GM12878 (cell line): ENCODE measurements around the gene PAQR8. TPM values are rescaled to one million over a fixed set of nuclear protein-coding genes. Genes with fewer than 3 reads are reported as not detected.

Source experiments
- ATAC-seq: fragments of 200-7000 bp; cut with Tn5 transposase; 3 replicates; pipeline ENCODE4 v1.9.1; 2020; ENCODE audit warnings: mild to moderate bottlenecking, moderate library complexity
- BruUV-seq: library from RNA; stranded (reverse); fragments of 400-500 nt; replicated peaks from 2 replicates; lab custom pipeline; 2021; lab: Mats Ljungman, UMichigan
- CTCF ChIA-PET: fragments of 300-600 bp; sonication (Branson Sonifier 250); formaldehyde crosslinking; extraction: SDS; loops from one replicate; lab custom pipeline; 2021; ENCODE audit warnings: inconsistent platforms; lab: Yijun Ruan, JAX
- POLR2A ChIA-PET: fragments of 350-600 bp; formaldehyde crosslinking; extraction: SDS; loops from one replicate; lab custom pipeline; 2021; ENCODE audit warnings: inconsistent platforms; lab: Charles Lee
- RAD21 ChIA-PET: fragments of 300-600 bp; sonication (Branson Sonifier 250); formaldehyde crosslinking; loops from one replicate; lab custom pipeline; 2023; ENCODE audit warnings: antibody characterized with exemption; ENCODE audit not compliant: unreplicated experiment; lab: Charles Lee
- SMC1A ChIA-PET: fragments of 300-600 bp; sonication (Branson Sonifier 250); formaldehyde crosslinking; loops from one replicate; lab custom pipeline; 2023; ENCODE audit not compliant: unreplicated experiment, uncharacterized antibody; lab: Charles Lee
- DNase-seq: peaks from one replicate; pipeline ENCODE4 v3.0.0-alpha.2; 2011; ENCODE audit warnings: low read depth, low spot score
- FAIRE-seq: peaks from 3 replicates; lab custom pipeline; 2011; peaks lifted over from hg19 to GRCh38; lab: Jason Lieb, UNC
- H2AFZ ChIP-seq: 2 replicates; pipeline ENCODE4 v1.6.0; 2011; ENCODE audit warnings: low read depth, low read length, control low read depth; ENCODE audit not compliant: control insufficient read depth
- H3K27ac ChIP-seq: 2 replicates; pipeline ENCODE4 v1.5.1; 2011; ENCODE audit warnings: control low read depth; ENCODE audit not compliant: control insufficient read depth, insufficient read depth
- H3K27me3 ChIP-seq, 2 experiments: replicated peaks in 1 of 2; 2 replicates each; pipeline versions ENCODE4 v1.6.0 to v1.6.1; 2011; ENCODE audit warnings: low read length in 1 of 2; ENCODE audit not compliant: control insufficient read depth in 2 of 2, insufficient read depth in 2 of 2
- H3K36me3 ChIP-seq, 2 experiments: 2 replicates each; pipeline ENCODE4 v1.5.1; 2011; ENCODE audit warnings: low read length in 1 of 2; ENCODE audit not compliant: control insufficient read depth in 2 of 2, insufficient read depth in 2 of 2
- H3K4me1 ChIP-seq: 2 replicates; pipeline ENCODE4 v1.6.1; 2011; ENCODE audit warnings: mild to moderate bottlenecking, low read length, moderate library complexity, mixed read lengths; ENCODE audit not compliant: control insufficient read depth, insufficient read depth
- H3K4me2 ChIP-seq: 2 replicates; pipeline ENCODE4 v1.6.0; 2011; ENCODE audit warnings: control low read depth; ENCODE audit not compliant: control insufficient read depth, insufficient read depth
- H3K4me3 ChIP-seq: fragments of 200-600 bp; sonication (generic); 2 replicates; pipeline ENCODE4 v1.5.1; 2016
- H3K79me2 ChIP-seq: 2 replicates; pipeline ENCODE4 v1.6.0; 2011; ENCODE audit warnings: low read length; ENCODE audit not compliant: control insufficient read depth, insufficient read depth
- H3K9ac ChIP-seq: 2 replicates; pipeline ENCODE4 v1.8.0; 2011; ENCODE audit warnings: low read length, control low read depth, mixed read lengths; ENCODE audit not compliant: control insufficient read depth, insufficient read depth
- H3K9me3 ChIP-seq: replicated peaks from 3 replicates; pipeline ENCODE4 v1.5.1; 2011; ENCODE audit warnings: mild to moderate bottlenecking, low read length; ENCODE audit not compliant: control insufficient read depth, insufficient read depth
- H4K20me1 ChIP-seq: 2 replicates; pipeline ENCODE4 v1.6.0; 2011; ENCODE audit not compliant: control insufficient read depth, insufficient read depth
- BCL11A ChIP-seq: IDR thresholded peaks from 2 replicates; pipeline ENCODE4 v1.6.1; 2011; ENCODE audit warnings: low read depth, low read length
- BHLHE40 ChIP-seq, 2 experiments: fragments of 450-650 bp in 1 of 2; IDR thresholded peaks; 2 replicates each; pipeline ENCODE4 v1.6.1; 2011 to 2017; ENCODE audit warnings: low read depth in 2 of 2, borderline replicate concordance in 1 of 2, improper control_type of control experiment in 1 of 2, low read length in 1 of 2, mild to moderate bottlenecking in 1 of 2
- BRCA1 ChIP-seq: IDR thresholded peaks from 2 replicates; pipeline ENCODE4 v1.6.1; 2011; ENCODE audit warnings: low read depth, low read length, improper control_type of control experiment
- CHD2 ChIP-seq: IDR thresholded peaks from 2 replicates; pipeline ENCODE4 v1.6.1; 2011; ENCODE audit warnings: low read depth, low read length, improper control_type of control experiment, borderline replicate concordance
- DPF2 ChIP-seq: fragments of 450-650 bp; IDR thresholded peaks from 2 replicates; pipeline ENCODE4 v1.6.1; 2017; ENCODE audit warnings: mild to moderate bottlenecking
- EGR1 ChIP-seq, 2 experiments: IDR thresholded peaks; 1 replicate in 1 of 2; 2 replicates in 1 of 2; pipeline ENCODE4 v1.6.1; 2011 to 2012; ENCODE audit warnings: low read depth in 2 of 2, low read length in 2 of 2, borderline replicate concordance in 1 of 2, mild to moderate bottlenecking in 1 of 2, moderate library complexity in 1 of 2
- FOXM1 ChIP-seq: IDR thresholded peaks from 2 replicates; pipeline ENCODE4 v1.6.1; 2012; ENCODE audit warnings: low read depth, mild to moderate bottlenecking, inconsistent platforms, low read length, moderate library complexity
- HCFC1 ChIP-seq: fragments of 150-350 bp; IDR thresholded peaks from 2 replicates; pipeline ENCODE4 v1.6.1; 2014; ENCODE audit warnings: low read length
- LARP7 ChIP-seq: fragments of 450-650 bp; IDR thresholded peaks from 2 replicates; pipeline ENCODE4 v1.6.1; 2017; ENCODE audit warnings: mild to moderate bottlenecking
- MEF2B ChIP-seq: fragments of 450-650 bp; IDR thresholded peaks from 2 replicates; pipeline ENCODE4 v1.6.1; 2018; ENCODE audit warnings: mild to moderate bottlenecking, moderate library complexity; ENCODE audit not compliant: partially characterized antibody, poor library complexity, severe bottlenecking
- MTA2 ChIP-seq: fragments of 450-650 bp; IDR thresholded peaks from 2 replicates; pipeline ENCODE4 v1.6.1; 2016; ENCODE audit warnings: low read depth, mild to moderate bottlenecking, moderate library complexity
- RBBP5 ChIP-seq: fragments of 200-600 bp; sonication (generic); conservative IDR thresholded peaks from 2 replicates; pipeline ENCODE4 v1.6.1; 2016
- RFX5 ChIP-seq: IDR thresholded peaks from 2 replicates; pipeline ENCODE4 v1.6.1; 2011; ENCODE audit warnings: low read depth, low read length, improper control_type of control experiment
- SIN3A ChIP-seq: IDR thresholded peaks from 2 replicates; pipeline ENCODE4 v1.6.1; 2012; ENCODE audit warnings: low read depth, low read length, improper control_type of control experiment
- SP1 ChIP-seq: IDR thresholded peaks from one replicate; pipeline ENCODE4 v1.6.1; 2011; ENCODE audit warnings: low read depth, low read length
- SUPT20H ChIP-seq: IDR thresholded peaks from 2 replicates; pipeline ENCODE4 v1.6.1; 2011; ENCODE audit warnings: low read depth, mild to moderate bottlenecking, low read length, moderate library complexity, borderline replicate concordance; ENCODE audit not compliant: control insufficient read depth
- ZBTB40 ChIP-seq: fragments of 450-650 bp; IDR thresholded peaks from 2 replicates; pipeline ENCODE4 v1.6.1; 2016; ENCODE audit warnings: mild to moderate bottlenecking, moderate library complexity, borderline replicate concordance
- ZNF384 ChIP-seq: IDR thresholded peaks from 2 replicates; pipeline ENCODE4 v1.6.1; 2012; ENCODE audit warnings: low read depth, mild to moderate bottlenecking, low read length, improper control_type of control experiment, borderline replicate concordance
- WGBS: methylation state at CpG from one replicate; pipeline ENCODE4 v1.1.6; 2016; ENCODE audit warnings: low lambda C conversion rate; ENCODE audit not compliant: insufficient replicate concordance, insufficient coverage; ENCODE audit errors: missing lambda C conversion rate; 5-methylcytosine and 5-hydroxymethylcytosine counted together
- in situ Hi-C: fragments of 300-500 bp; cut with MboI; formaldehyde crosslinking; loops from 9 replicates; pipeline ENCODE4 v1.14.3; 2018; ENCODE audit warnings: mixed read lengths
- intact Hi-C: fragments of 100-400 bp; cut with micrococcal nuclease; formaldehyde crosslinking; loops from one replicate; pipeline ENCODE4 v1.14.2; 2022; ENCODE audit not compliant: unreplicated experiment
- polyA plus RNA-seq, 11 experiments: library from polyadenylated mRNA; depleted of rRNA in 4 of 11; unstranded in 6 of 11; stranded (reverse) in 5 of 11; fragments of >200 nt; fragmentation: Nextera tagmentation in 4 of 11; fragmentation: Illumina TruSeq in 1 of 11; extraction: Ambion mirVana in 4 of 11; extraction: Trizol in 1 of 11; gene quantifications; 1 replicate in 1 of 11; 2 replicates in 10 of 11; pipeline versions ENCODE4 v1.2.1 to v1.2.3, GENCODE V29; 2011 to 2016; ENCODE audit warnings: inconsistent platforms in 2 of 11, missing spikeins in 2 of 11, low read depth in 1 of 11
- total RNA-seq, 4 experiments: library from RNA; depleted of rRNA in 3 of 4; stranded (reverse); fragments of >200 nt in 3 of 4; fragmentation: Illumina TruSeq in 1 of 4; extraction: Trizol in 1 of 4; gene quantifications; 2 replicates each; pipeline versions ENCODE4 v1.2.1 to v1.2.3, GENCODE V29; 2013 to 2021
- TF ChIP-seq, protein P1 (sequence below): IDR thresholded peaks from 2 replicates; pipeline ENCODE4 v1.6.1; 2012; ENCODE audit warnings: low read depth, low read length, improper control_type of control experiment

PAQR8 gene
- total and polyA plus RNA-seq, 10 of the 15 experiments (the other 5 are each of a cell fraction or from before 2014, with no cell fraction given) = 3.9 to 22.4 (median 14.6) TPM

DNA sequence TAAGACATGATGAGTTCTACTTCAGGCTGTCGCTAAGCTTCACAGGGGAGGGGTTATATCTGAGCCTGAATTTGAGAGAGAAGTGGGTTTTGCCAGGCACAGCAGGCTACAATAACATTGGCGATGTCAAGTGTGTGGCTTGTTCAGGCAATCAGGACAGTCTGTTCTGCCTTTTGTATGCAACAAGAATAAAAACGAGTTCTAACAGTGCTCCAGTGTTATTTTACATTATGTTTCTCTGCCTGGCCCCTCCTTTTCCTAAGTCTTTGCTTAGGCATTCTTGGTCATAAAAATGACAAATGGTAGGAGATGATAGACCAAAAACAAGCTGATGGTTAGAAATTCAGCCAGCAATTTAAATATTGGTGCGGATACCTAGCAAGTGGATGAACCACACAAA, 26.8 kb downstream of the PAQR8 start (continued):
- no peak for TF ChIP-seq FOXM1
- no peak for TF ChIP-seq BCL11A
- no peak for TF ChIP-seq HCFC1
- TF ChIP-seq, protein P1, sequence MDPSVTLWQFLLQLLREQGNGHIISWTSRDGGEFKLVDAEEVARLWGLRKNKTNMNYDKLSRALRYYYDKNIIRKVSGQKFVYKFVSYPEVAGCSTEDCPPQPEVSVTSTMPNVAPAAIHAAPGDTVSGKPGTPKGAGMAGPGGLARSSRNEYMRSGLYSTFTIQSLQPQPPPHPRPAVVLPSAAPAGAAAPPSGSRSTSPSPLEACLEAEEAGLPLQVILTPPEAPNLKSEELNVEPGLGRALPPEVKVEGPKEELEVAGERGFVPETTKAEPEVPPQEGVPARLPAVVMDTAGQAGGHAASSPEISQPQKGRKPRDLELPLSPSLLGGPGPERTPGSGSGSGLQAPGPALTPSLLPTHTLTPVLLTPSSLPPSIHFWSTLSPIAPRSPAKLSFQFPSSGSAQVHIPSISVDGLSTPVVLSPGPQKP = no peak

DNA sequence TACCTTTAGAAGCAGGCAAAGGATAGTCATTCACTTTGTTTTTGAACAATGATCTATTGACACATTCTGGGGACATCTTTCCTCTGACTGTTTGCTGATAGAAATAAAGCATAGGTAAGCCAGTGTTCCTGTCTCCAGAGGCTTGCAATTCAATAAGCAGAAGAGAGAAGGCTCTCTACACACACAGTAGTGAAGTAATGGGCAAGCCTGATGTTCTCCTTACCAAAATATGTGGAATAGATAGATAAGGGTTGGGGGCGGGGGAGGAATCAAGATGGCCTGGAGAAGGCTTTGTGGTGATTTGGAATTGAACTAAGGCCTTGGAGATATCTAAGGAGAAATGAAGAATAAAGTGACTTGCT, 27.3 kb downstream of the PAQR8 start:
- Histone ChIP-seq H3K4me2 (peak overlapping the region; percentile 86), H3K4me3 (peak overlapping the region; percentile 24; the same call in 1 of the 2 replicates), H3K4me1 (peaks cover 60% of the 10 kb centered on the region), H3K9ac (peak overlapping the region; percentile 39; the same call in 1 of the 2 replicates), H2AFZ (no peak overlapping the region), H3K27me3 (no peaks in the 10 kb centered on the region), H3K27ac (peak overlapping the region; percentile 94), H3K79me2 (peaks cover 10% of the 10 kb centered on the region), H3K36me3 (no peaks in the 10 kb centered on the region), H3K9me3 (peaks cover 3% of the 10 kb centered on the region), H4K20me1 (no peaks in the 10 kb centered on the region)
- ChIA-PET RAD21 (interaction anchor here (0.8 to 7.0 kb wide), 21 partner anchors 10 to 279 kb away, joined by 3 to 112 read pairs (median 8); partner anchors contain the start of genes EFHC1, MCM3 and PAQR8), SMC1A (interaction anchor here (0.6 to 9.3 kb wide), 30 partner anchors 8 to 278 kb away, joined by 3 to 156 read pairs (median 6); partner anchors contain the start of genes EFHC1, MCM3 and PAQR8), POLR2A (interaction anchor here (0.6 to 7.0 kb wide), 15 partner anchors 9 to 767 kb away, joined by 3 to 74 read pairs (median 6); partner anchors contain the start of genes MCM3 and PAQR8), CTCF (interaction anchor here (0.6 to 7.7 kb wide), 21 partner anchors 10 to 277 kb away, joined by 3 to 85 read pairs (median 7); partner anchors contain the start of genes EFHC1, MCM3 and PAQR8)
- WGBS = 0% methylated on average over 1 of the region's 1 CpG
- intact Hi-C loops (loop anchor here (1.0 kb wide), 1 partner anchor 102 kb away; no protein-coding TSS in a partner anchor), in situ Hi-C loops (no loop called here)
- ATAC-seq = peak; percentile 18
- FAIRE-seq = no peak
- no peak for DNase-seq
- no TSS peak for BruUV-seq
- no peak for TF ChIP-seq MEF2B
- no peak for TF ChIP-seq DPF2
- TF ChIP-seq RBBP5 = no peak
- no peak for TF ChIP-seq FOXM1
- TF ChIP-seq RFX5 = no peak
- TF ChIP-seq CHD2 = no peak
- no peak for TF ChIP-seq SUPT20H
- no peak for TF ChIP-seq BHLHE40 (IDR thresholded peaks at IDR 0.05; ENCODE audit: borderline replicate concordance in 1 of 2, low read depth in 2 of 2, low read length in 1 of 2)
- TF ChIP-seq SP1 = no peak
- no peak for TF ChIP-seq MTA2
- TF ChIP-seq SIN3A = no peak
- no peak for TF ChIP-seq LARP7
- no peak for TF ChIP-seq ZBTB40
- TF ChIP-seq EGR1 (IDR thresholded peaks at IDR 0.05; ENCODE audit: borderline replicate concordance in 1 of 2, low read depth in 2 of 2, low read length in 2 of 2) = no peak
- no peak for TF ChIP-seq BRCA1
- no peak for TF ChIP-seq ZNF384
